CD4-positive, alpha-beta T cell treated with Interleukin-15 for 1 hour (primary cell): ENCODE measurements around the gene TCERG1L.

Source experiments
- DNase-seq: peaks from one replicate; pipeline ENCODE4 v3.0.0-alpha.2; 2020

Gene TCERG1L

GRCh38 chr10:131093795-131094366 is 217.6 kb downstream of the TCERG1L start:
- no peak for DNase-seq

- no peak for DNase-seq
These were observed 218.2 kb downstream of the TCERG1L start for GRCh38 chr10:131093346-131093745.

GRCh38 chr10:131092876-131093275 is 218.6 kb downstream of the TCERG1L start:
- no peak for DNase-seq

- no peak for DNase-seq
These were observed 219.1 kb downstream of the TCERG1L start for GRCh38 chr10:131092386-131092785.

GRCh38 chr10:131091682-131092081 is 219.8 kb downstream of the TCERG1L start:
- DNase-seq = no peak

GRCh38 chr10:131090761-131091661 is 220.5 kb downstream of the TCERG1L start:
- no peak for DNase-seq

- no peak for DNase-seq
These were observed 221.7 kb downstream of the TCERG1L start for GRCh38 chr10:131089861-131090260.

- DNase-seq = no peak
These were observed 222.4 kb downstream of the TCERG1L start for GRCh38 chr10:131089150-131089549.

GRCh38 chr10:131088619-131089018 is 222.9 kb downstream of the TCERG1L start:
- DNase-seq = no peak

GRCh38 chr10:131087464-131088215 is 223.9 kb downstream of the TCERG1L start:
- no peak for DNase-seq

GRCh38 chr10:131086511-131086910 is 225.0 kb downstream of the TCERG1L start:
- DNase-seq = no peak

- DNase-seq = no peak
These were observed 225.4 kb downstream of the TCERG1L start for GRCh38 chr10:131086094-131086493.

- no peak for DNase-seq
These were observed 226.2 kb downstream of the TCERG1L start for GRCh38 chr10:131085091-131085860.

GRCh38 chr10:131084791-131085090 is 226.8 kb downstream of the TCERG1L start:
- no peak for DNase-seq

- DNase-seq = no peak
These were observed 227.4 kb downstream of the TCERG1L start for GRCh38 chr10:131083915-131084790.

GRCh38 chr10:131082991-131083481 is 228.5 kb downstream of the TCERG1L start:
- DNase-seq = no peak

GRCh38 chr10:131082201-131082850 is 229.2 kb downstream of the TCERG1L start:
- no peak for DNase-seq

- no peak for DNase-seq
These were observed 229.7 kb downstream of the TCERG1L start for GRCh38 chr10:131081786-131082185.

- DNase-seq = no peak
These were observed 230.1 kb downstream of the TCERG1L start for GRCh38 chr10:131081376-131081775.

GRCh38 chr10:131080571-131080970 is 230.9 kb downstream of the TCERG1L start:
- DNase-seq = no peak

GRCh38 chr10:131079314-131079713 is 232.2 kb downstream of the TCERG1L start:
- no peak for DNase-seq
